HCT116 (cell line): ENCODE results near the gene CD40. TPM values are rescaled to one million over a fixed set of nuclear protein-coding genes. Genes with fewer than 3 reads are reported as not detected.

Source experiments
- ATAC-seq: fragments of 200-7000 bp; cut with Tn5 transposase; 2 replicates; pipeline ENCODE4 v1.9.1; 2020; ENCODE audit warnings: mild to moderate bottlenecking, moderate library complexity
- BruUV-seq: library from RNA; stranded (reverse); fragments of 400-500 nt; replicated peaks from 2 replicates; lab custom pipeline; 2021; lab: Mats Ljungman, UMichigan
- CTCF ChIA-PET: fragments of 300-600 bp; sonication (Branson Sonifier 250); formaldehyde crosslinking; loops from one replicate; lab custom pipeline; 2021; ENCODE audit warnings: antibody characterized with exemption; lab: Charles Lee
- POLR2A ChIA-PET: fragments of 300-600, 350-600 bp; sonication (Branson Sonifier 250); formaldehyde crosslinking; loops from one replicate; lab custom pipeline; 2021; ENCODE audit warnings: antibody characterized with exemption; lab: Charles Lee
- RAD21 ChIA-PET, 2 experiments: fragments of 300-600 bp; sonication (Branson Sonifier 250); formaldehyde crosslinking; loops; one replicate each; lab custom pipeline; 2023; ENCODE audit warnings: low total read pairs in 2 of 2; ENCODE audit not compliant: uncharacterized antibody in 2 of 2, unreplicated experiment in 2 of 2, low non-redundant PET in 1 of 2; lab: Charles Lee
- DNase-seq: peaks from one replicate; pipeline ENCODE4 v3.0.0-alpha.2; 2010; ENCODE audit warnings: low read depth, low spot score
- H2AFZ ChIP-seq: fragments of 200-600 bp; shearing (Covaris generic), sonication (generic); 2 replicates; pipeline ENCODE4 v1.6.1; 2017; ENCODE audit warnings: low read depth, mixed run types, mixed read lengths, antibody characterized with exemption, low read length; ENCODE audit not compliant: poor library complexity, severe bottlenecking
- H3K27ac ChIP-seq: 2 replicates; pipeline ENCODE4 v1.5.1; 2012; ENCODE audit warnings: low read depth, low read length
- H3K27me3 ChIP-seq: fragments of 200-600 bp; sonication (generic); 2 replicates; pipeline ENCODE4 v1.6.1; 2016; ENCODE audit warnings: mixed run types, low read length, mixed read lengths; ENCODE audit not compliant: insufficient read depth
- H3K36me3 ChIP-seq, 2 experiments: fragments of 200-500 bp in 1 of 2; fragments of 200-600 bp in 1 of 2; sonication (Bioruptor generic) in 1 of 2; sonication (generic) in 1 of 2; 2 replicates each; pipeline versions ENCODE4 v1.5.1 to v1.6.1; 2014 to 2016; ENCODE audit warnings: low read length in 2 of 2, inconsistent platforms in 1 of 2, mixed read lengths in 1 of 2, mixed run types in 1 of 2; ENCODE audit not compliant: insufficient read depth in 2 of 2, control insufficient read depth in 1 of 2
- H3K4me1 ChIP-seq, 2 experiments: fragments of 200-600 bp in 1 of 2; sonication (generic) in 1 of 2; 2 replicates each; pipeline versions ENCODE4 v1.5.1 to v1.6.1; 2012 to 2017; ENCODE audit warnings: low read length in 2 of 2, inconsistent platforms in 1 of 2, mild to moderate bottlenecking in 1 of 2, mixed read lengths in 1 of 2, mixed run types in 1 of 2, moderate library complexity in 1 of 2; ENCODE audit not compliant: insufficient read depth in 2 of 2, control insufficient read depth in 1 of 2
- H3K4me2 ChIP-seq: fragments of 200-600 bp; sonication (generic); 2 replicates; pipeline ENCODE4 v1.6.1; 2017; ENCODE audit warnings: mixed run types, low read length, mixed read lengths
- H3K4me3 ChIP-seq, 2 experiments: fragments of 200-600 bp in 1 of 2; sonication (generic) in 1 of 2; replicated peaks in 1 of 2; 2 replicates each; pipeline ENCODE4 v1.5.1; 2011 to 2016; ENCODE audit warnings: low read length in 2 of 2, control low read depth in 1 of 2, low read depth in 1 of 2, mild to moderate bottlenecking in 1 of 2, mixed read lengths in 1 of 2, mixed run types in 1 of 2
- H3K79me2 ChIP-seq: fragments of 200-600 bp; sonication (generic); 2 replicates; pipeline ENCODE4 v1.6.1; 2017; ENCODE audit warnings: mild to moderate bottlenecking, mixed run types, low read length, moderate library complexity, mixed read lengths; ENCODE audit not compliant: insufficient read depth
- H3K9ac ChIP-seq: fragments of 200-600 bp; sonication (generic); 2 replicates; pipeline ENCODE4 v1.6.1; 2016; ENCODE audit warnings: low read length, mixed read lengths
- H3K9me2 ChIP-seq: fragments of 200-600 bp; sonication (generic), shearing (Covaris generic); 2 replicates; pipeline ENCODE4 v1.6.1; 2017; ENCODE audit warnings: mixed run types, mild to moderate bottlenecking, moderate library complexity; ENCODE audit not compliant: insufficient read depth
- H3K9me3 ChIP-seq, 2 experiments: fragments of 200-500 bp in 1 of 2; fragments of 200-600 bp in 1 of 2; sonication (Bioruptor generic) in 1 of 2; sonication (generic) in 1 of 2; 2 replicates each; pipeline ENCODE4 v1.6.1; 2014 to 2017; ENCODE audit warnings: low read length in 2 of 2, mixed read lengths in 2 of 2, inconsistent platforms in 1 of 2, low read depth in 1 of 2, mild to moderate bottlenecking in 1 of 2, mixed run types in 1 of 2, moderate library complexity in 1 of 2; ENCODE audit not compliant: control insufficient read depth in 1 of 2, insufficient read depth in 1 of 2
- H4K20me1 ChIP-seq: fragments of 200-600 bp; sonication (generic), shearing (Covaris generic); 2 replicates; pipeline ENCODE4 v1.6.1; 2017; ENCODE audit warnings: mixed run types, mild to moderate bottlenecking, moderate library complexity; ENCODE audit not compliant: insufficient read depth
- FOSL1 ChIP-seq: IDR thresholded peaks from 2 replicates; pipeline ENCODE4 v1.6.1; 2012; ENCODE audit warnings: low read depth
- JUND ChIP-seq: IDR thresholded peaks from 2 replicates; pipeline ENCODE4 v1.6.1; 2012
- MAX ChIP-seq: IDR thresholded peaks from 2 replicates; pipeline ENCODE4 v1.6.1; 2012
- POLR2A ChIP-seq: IDR thresholded peaks from 2 replicates; pipeline ENCODE4 v1.7.0; 2011; ENCODE audit warnings: borderline replicate concordance; ENCODE audit not compliant: insufficient read depth, insufficient read length; ENCODE audit errors: extremely low read depth
- POLR2AphosphoS5 ChIP-seq: IDR thresholded peaks from 2 replicates; pipeline ENCODE4 v1.6.1; 2011; ENCODE audit warnings: mild to moderate bottlenecking, low read depth, low read length, moderate library complexity
- TCF7L2 ChIP-seq: IDR thresholded peaks from 2 replicates; pipeline ENCODE4 v1.7.0; 2011; ENCODE audit warnings: borderline replicate concordance, inconsistent platforms; ENCODE audit not compliant: insufficient read depth, insufficient read length; ENCODE audit errors: extremely low read depth
- ZBTB33 ChIP-seq: IDR thresholded peaks from 2 replicates; pipeline ENCODE4 v1.6.1; 2011; ENCODE audit warnings: mild to moderate bottlenecking, low read length, moderate library complexity; ENCODE audit not compliant: insufficient replicate concordance; ENCODE audit errors: extremely low read depth
- intact Hi-C: fragments of 100-400 bp; cut with micrococcal nuclease; formaldehyde crosslinking; loops from 2 replicates; pipeline ENCODE4 v1.10.0; 2022
- total RNA-seq: library from RNA; stranded (reverse); gene quantifications from one replicate; pipeline ENCODE4 v1.2.1, GENCODE V29; 2021; ENCODE audit not compliant: unreplicated experiment
- TF ChIP-seq, protein P1 (sequence below): IDR thresholded peaks from 2 replicates; pipeline ENCODE4 v1.6.1; 2012
- TF ChIP-seq, protein P2 (sequence below): IDR thresholded peaks from 2 replicates; pipeline ENCODE4 v1.6.1; 2012; ENCODE audit warnings: low read depth
- TF ChIP-seq, protein P3 (sequence below), 3 experiments: fragments of 200-600 bp in 1 of 3; sonication (generic) in 1 of 3; IDR thresholded peaks in 2 of 3; conservative IDR thresholded peaks in 1 of 3; 2 replicates each; pipeline ENCODE4 v1.5.1; 2012 to 2017; ENCODE audit warnings: low read depth in 2 of 3, low read length in 2 of 3, antibody characterized with exemption in 1 of 3, borderline replicate concordance in 1 of 3, control low read depth in 1 of 3, mild to moderate bottlenecking in 1 of 3, mixed read lengths in 1 of 3, mixed run types in 1 of 3, moderate library complexity in 1 of 3; ENCODE audit not compliant: insufficient read depth in 1 of 3

CD40 gene
- total RNA-seq, 1 experiment from 2014 or later = 21.3 TPM

- Histone ChIP-seq H3K9me3 (no peaks in the 10 kb centered on the region), H3K9me2 (no peaks in the 10 kb centered on the region), H3K36me3 (no peaks in the 10 kb centered on the region), H3K4me1 (no peaks in the 10 kb centered on the region), H3K9ac (no peak overlapping the region), H4K20me1 (no peaks in the 10 kb centered on the region), H3K4me3 (no peak overlapping the region), H3K27ac (no peak overlapping the region), H3K4me2 (no peak overlapping the region), H3K27me3 (peaks cover 22% of the 10 kb centered on the region; the same call in 1 of the 2 replicates), H2AFZ (no peak overlapping the region), H3K79me2 (no peaks in the 10 kb centered on the region)
- intact Hi-C loops = no loop called here
- TF ChIP-seq, protein P1, sequence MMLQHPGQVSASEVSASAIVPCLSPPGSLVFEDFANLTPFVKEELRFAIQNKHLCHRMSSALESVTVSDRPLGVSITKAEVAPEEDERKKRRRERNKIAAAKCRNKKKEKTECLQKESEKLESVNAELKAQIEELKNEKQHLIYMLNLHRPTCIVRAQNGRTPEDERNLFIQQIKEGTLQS = no peak
- TF ChIP-seq JUND (no peak), POLR2AphosphoS5 (no peak), TCF7L2 (no peak), FOSL1 (no peak), POLR2A (no peak), MAX (no peak), ZBTB33 (no peak)
- TF ChIP-seq, protein P2, sequence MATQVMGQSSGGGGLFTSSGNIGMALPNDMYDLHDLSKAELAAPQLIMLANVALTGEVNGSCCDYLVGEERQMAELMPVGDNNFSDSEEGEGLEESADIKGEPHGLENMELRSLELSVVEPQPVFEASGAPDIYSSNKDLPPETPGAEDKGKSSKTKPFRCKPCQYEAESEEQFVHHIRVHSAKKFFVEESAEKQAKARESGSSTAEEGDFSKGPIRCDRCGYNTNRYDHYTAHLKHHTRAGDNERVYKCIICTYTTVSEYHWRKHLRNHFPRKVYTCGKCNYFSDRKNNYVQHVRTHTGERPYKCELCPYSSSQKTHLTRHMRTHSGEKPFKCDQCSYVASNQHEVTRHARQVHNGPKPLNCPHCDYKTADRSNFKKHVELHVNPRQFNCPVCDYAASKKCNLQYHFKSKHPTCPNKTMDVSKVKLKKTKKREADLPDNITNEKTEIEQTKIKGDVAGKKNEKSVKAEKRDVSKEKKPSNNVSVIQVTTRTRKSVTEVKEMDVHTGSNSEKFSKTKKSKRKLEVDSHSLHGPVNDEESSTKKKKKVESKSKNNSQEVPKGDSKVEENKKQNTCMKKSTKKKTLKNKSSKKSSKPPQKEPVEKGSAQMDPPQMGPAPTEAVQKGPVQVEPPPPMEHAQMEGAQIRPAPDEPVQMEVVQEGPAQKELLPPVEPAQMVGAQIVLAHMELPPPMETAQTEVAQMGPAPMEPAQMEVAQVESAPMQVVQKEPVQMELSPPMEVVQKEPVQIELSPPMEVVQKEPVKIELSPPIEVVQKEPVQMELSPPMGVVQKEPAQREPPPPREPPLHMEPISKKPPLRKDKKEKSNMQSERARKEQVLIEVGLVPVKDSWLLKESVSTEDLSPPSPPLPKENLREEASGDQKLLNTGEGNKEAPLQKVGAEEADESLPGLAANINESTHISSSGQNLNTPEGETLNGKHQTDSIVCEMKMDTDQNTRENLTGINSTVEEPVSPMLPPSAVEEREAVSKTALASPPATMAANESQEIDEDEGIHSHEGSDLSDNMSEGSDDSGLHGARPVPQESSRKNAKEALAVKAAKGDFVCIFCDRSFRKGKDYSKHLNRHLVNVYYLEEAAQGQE = no peak
- TF ChIP-seq, protein P3, sequence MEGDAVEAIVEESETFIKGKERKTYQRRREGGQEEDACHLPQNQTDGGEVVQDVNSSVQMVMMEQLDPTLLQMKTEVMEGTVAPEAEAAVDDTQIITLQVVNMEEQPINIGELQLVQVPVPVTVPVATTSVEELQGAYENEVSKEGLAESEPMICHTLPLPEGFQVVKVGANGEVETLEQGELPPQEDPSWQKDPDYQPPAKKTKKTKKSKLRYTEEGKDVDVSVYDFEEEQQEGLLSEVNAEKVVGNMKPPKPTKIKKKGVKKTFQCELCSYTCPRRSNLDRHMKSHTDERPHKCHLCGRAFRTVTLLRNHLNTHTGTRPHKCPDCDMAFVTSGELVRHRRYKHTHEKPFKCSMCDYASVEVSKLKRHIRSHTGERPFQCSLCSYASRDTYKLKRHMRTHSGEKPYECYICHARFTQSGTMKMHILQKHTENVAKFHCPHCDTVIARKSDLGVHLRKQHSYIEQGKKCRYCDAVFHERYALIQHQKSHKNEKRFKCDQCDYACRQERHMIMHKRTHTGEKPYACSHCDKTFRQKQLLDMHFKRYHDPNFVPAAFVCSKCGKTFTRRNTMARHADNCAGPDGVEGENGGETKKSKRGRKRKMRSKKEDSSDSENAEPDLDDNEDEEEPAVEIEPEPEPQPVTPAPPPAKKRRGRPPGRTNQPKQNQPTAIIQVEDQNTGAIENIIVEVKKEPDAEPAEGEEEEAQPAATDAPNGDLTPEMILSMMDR (IDR thresholded peaks at IDR 0.05 in 2 of 3, conservative IDR thresholded peaks at IDR 0.05 in 1 of 3; ENCODE audit: borderline replicate concordance in 1 of 3, insufficient read depth in 1 of 3, low read depth in 2 of 3, low read length in 2 of 3) = no peak
- no TSS peak for BruUV-seq
- RAD21 ChIA-PET = no interaction called here
- no peak for DNase-seq
- no peak for ATAC-seq
- POLR2A ChIA-PET = interaction anchor here (0.6 kb wide), 1 partner anchor 17 kb away, joined by 3 read pairs; no protein-coding TSS in a partner anchor
- CTCF ChIA-PET = no interaction called here
These were observed 38.0 kb downstream of the CD40 start for GRCh38 chr20:46156065-46156464.
